ENCODE data around the gene PLD5.

DNA sequence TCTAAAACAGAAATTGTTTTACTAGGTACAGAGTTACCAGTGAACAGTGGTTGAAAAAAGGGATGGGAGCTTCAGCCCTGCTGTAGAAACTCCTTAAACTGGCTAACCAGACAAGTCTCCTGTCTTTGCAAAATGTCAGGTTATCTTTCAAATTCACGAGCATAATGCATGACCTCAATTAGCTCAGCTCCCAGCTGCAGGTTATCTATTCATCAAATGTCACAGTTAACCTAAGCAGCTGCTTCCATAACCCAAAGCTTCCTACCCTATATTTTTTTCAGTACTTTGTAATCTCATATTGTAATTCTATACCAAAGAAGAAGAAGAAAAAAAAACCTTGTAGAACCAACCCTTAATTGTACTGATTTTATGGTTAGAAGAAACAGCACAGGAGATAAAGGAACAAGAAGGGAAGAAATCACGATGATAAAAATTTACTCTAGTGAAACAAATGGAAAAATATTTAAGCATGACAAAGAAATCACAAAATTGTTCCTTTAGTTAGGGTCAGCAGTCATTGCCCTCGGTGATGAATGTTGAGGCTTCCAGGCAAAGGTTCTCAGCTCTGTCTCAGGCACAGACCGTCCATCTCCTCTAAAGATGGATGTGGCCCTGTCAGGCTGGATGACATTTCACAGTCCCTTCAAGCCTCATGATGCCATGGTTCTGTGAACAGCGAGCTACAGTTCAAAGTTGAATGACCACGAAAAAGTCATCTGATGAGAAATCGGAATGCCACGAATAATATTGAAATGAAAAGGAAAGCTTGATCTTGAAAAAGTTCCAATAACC, 95.9 kb downstream of the PLD5 start:
- TF ChIP-seq, protein P1, sequence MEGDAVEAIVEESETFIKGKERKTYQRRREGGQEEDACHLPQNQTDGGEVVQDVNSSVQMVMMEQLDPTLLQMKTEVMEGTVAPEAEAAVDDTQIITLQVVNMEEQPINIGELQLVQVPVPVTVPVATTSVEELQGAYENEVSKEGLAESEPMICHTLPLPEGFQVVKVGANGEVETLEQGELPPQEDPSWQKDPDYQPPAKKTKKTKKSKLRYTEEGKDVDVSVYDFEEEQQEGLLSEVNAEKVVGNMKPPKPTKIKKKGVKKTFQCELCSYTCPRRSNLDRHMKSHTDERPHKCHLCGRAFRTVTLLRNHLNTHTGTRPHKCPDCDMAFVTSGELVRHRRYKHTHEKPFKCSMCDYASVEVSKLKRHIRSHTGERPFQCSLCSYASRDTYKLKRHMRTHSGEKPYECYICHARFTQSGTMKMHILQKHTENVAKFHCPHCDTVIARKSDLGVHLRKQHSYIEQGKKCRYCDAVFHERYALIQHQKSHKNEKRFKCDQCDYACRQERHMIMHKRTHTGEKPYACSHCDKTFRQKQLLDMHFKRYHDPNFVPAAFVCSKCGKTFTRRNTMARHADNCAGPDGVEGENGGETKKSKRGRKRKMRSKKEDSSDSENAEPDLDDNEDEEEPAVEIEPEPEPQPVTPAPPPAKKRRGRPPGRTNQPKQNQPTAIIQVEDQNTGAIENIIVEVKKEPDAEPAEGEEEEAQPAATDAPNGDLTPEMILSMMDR (IDR thresholded peaks at IDR 0.05): no peak
- TF ChIP-seq POLR2A (IDR thresholded peaks at IDR 0.05): no peak

All from body of pancreas (tissue), 4 donors.